Panc1 (cell line): ENCODE results near the gene CNTN5. TPM values are rescaled to one million over a fixed set of nuclear protein-coding genes. Genes with fewer than 3 reads are reported as not detected.

Experiments
- ATAC-seq: fragments of 200-7000 bp; cut with Tn5 transposase; 2 replicates; pipeline ENCODE4 v1.9.1; 2020; ENCODE audit warnings: mild to moderate bottlenecking, moderate library complexity
- Bru-seq: library from RNA; stranded (reverse); fragments of 400-500 nt; gene quantifications from one replicate; lab custom pipeline; 2021; lab: Mats Ljungman, UMichigan
- BruChase-seq, 2 experiments: library from RNA; stranded (reverse); fragments of 400-500 nt; gene quantifications; one replicate each; lab custom pipeline; 2021; lab: Mats Ljungman, UMichigan
- BruUV-seq: library from RNA; stranded (reverse); fragments of 400-500 nt; replicated peaks from 2 replicates; lab custom pipeline; 2021; lab: Mats Ljungman, UMichigan
- CTCF ChIA-PET: fragments of 300-600 bp; sonication (Branson Sonifier 250); formaldehyde crosslinking; loops from one replicate; lab custom pipeline; 2022; ENCODE audit warnings: antibody characterized with exemption; lab: Charles Lee
- POLR2A ChIA-PET: fragments of 300-600 bp; sonication (Branson Sonifier 250); formaldehyde crosslinking; loops from one replicate; lab custom pipeline; 2022; ENCODE audit warnings: antibody characterized with exemption; lab: Charles Lee
- DNase-seq: peaks from one replicate; pipeline ENCODE4 v3.0.0-alpha.2; 2010; ENCODE audit warnings: low read depth, low spot score
- H3K27ac ChIP-seq: 2 replicates; pipeline ENCODE4 v1.5.1; 2011; ENCODE audit warnings: mild to moderate bottlenecking, low read length, inconsistent platforms
- H3K27me3 ChIP-seq: fragments of 200-500 bp; sonication (Bioruptor generic); 2 replicates; pipeline ENCODE4 v1.6.0; 2014; ENCODE audit warnings: low read length, inconsistent platforms; ENCODE audit not compliant: control insufficient read depth, insufficient read depth
- H3K36me3 ChIP-seq: fragments of 200-500 bp; sonication (Bioruptor generic); 2 replicates; pipeline ENCODE4 v1.5.1; 2014; ENCODE audit warnings: inconsistent platforms, mild to moderate bottlenecking, low read length, moderate library complexity; ENCODE audit not compliant: control insufficient read depth, insufficient read depth
- H3K4me1 ChIP-seq: 2 replicates; pipeline ENCODE4 v1.5.1; 2011; ENCODE audit warnings: inconsistent platforms, mild to moderate bottlenecking, low read length, moderate library complexity; ENCODE audit not compliant: control insufficient read depth, insufficient read depth
- H3K4me3 ChIP-seq, 2 experiments: 2 replicates each; pipeline ENCODE4 v1.5.1; 2011 to 2012; ENCODE audit warnings: low read depth in 2 of 2, low read length in 2 of 2, mild to moderate bottlenecking in 2 of 2, inconsistent platforms in 1 of 2, moderate library complexity in 1 of 2
- H3K9me3 ChIP-seq: fragments of 200-500 bp; sonication (Bioruptor generic); 2 replicates; pipeline ENCODE4 v1.5.1; 2014; ENCODE audit warnings: low read depth, mild to moderate bottlenecking, inconsistent platforms, low read length, moderate library complexity; ENCODE audit not compliant: control insufficient read depth, insufficient read depth
- POLR2AphosphoS5 ChIP-seq: IDR thresholded peaks from 2 replicates; pipeline ENCODE4 v1.6.1; 2012; ENCODE audit warnings: mild to moderate bottlenecking, low read depth, low read length, moderate library complexity
- SIN3A ChIP-seq: IDR thresholded peaks from 2 replicates; pipeline ENCODE4 v1.6.1; 2012; ENCODE audit warnings: low read depth, mild to moderate bottlenecking, low read length, moderate library complexity, borderline replicate concordance; ENCODE audit not compliant: insufficient read depth
- TCF7L2 ChIP-seq: IDR thresholded peaks from 2 replicates; pipeline ENCODE4 v1.6.1; 2011; ENCODE audit warnings: mild to moderate bottlenecking, low read depth, low read length, inconsistent platforms
- in situ Hi-C: cut with HindIII; loops from 2 replicates; pipeline ENCODE4 v1.10.0; 2016; ENCODE audit warnings: low sequenced_read_pairs, low pct_unique_long_range_greater_than_20kb
- intact Hi-C: fragments of 100-400 bp; cut with micrococcal nuclease; formaldehyde crosslinking; loops from one replicate; pipeline ENCODE4 v1.10.0; 2022; ENCODE audit not compliant: unreplicated experiment
- long read RNA-seq: library from polyadenylated mRNA; unstranded; transcript quantifications from one replicate; pipeline ENCODE4 v2.0.0, GENCODE V29; 2021; ENCODE audit not compliant: unreplicated experiment
- polyA plus RNA-seq: library from polyadenylated mRNA; unstranded; fragments of >200 nt; gene quantifications from one replicate; pipeline ENCODE4 v1.2.1, GENCODE V29; 2012; ENCODE audit warnings: missing spikeins; ENCODE audit not compliant: insufficient read length
- total RNA-seq: library from RNA; stranded (reverse); gene quantifications from one replicate; pipeline ENCODE4 v1.2.1, GENCODE V29; 2021; ENCODE audit not compliant: unreplicated experiment
- TF ChIP-seq, protein P1 (sequence below), 2 experiments: IDR thresholded peaks; 2 replicates each; pipeline ENCODE4 v1.6.1; 2011 to 2012; ENCODE audit warnings: low read depth in 2 of 2, control low read depth in 1 of 2, low read length in 1 of 2, mild to moderate bottlenecking in 1 of 2, moderate library complexity in 1 of 2; ENCODE audit not compliant: insufficient read depth in 1 of 2
- TF ChIP-seq, protein P2 (sequence below): fragments of 450-650 bp; IDR thresholded peaks from 2 replicates; pipeline ENCODE4 v1.5.1; 2017; ENCODE audit warnings: mild to moderate bottlenecking

The CNTN5 gene
- total RNA-seq = not detected
- not detected for polyA plus RNA-seq
- percentile 6 among the genes with signal in this experiment for Bru-seq, nascent RNA
- percentile 6 among the genes with signal in this experiment for BruChase-seq, experiment 1, labeled RNA remaining after a 2-hour chase
- percentile 5 among the genes with signal in this experiment for BruChase-seq, experiment 2, labeled RNA remaining after a 6-hour chase
- long read RNA-seq = 0 reads

DNA sequence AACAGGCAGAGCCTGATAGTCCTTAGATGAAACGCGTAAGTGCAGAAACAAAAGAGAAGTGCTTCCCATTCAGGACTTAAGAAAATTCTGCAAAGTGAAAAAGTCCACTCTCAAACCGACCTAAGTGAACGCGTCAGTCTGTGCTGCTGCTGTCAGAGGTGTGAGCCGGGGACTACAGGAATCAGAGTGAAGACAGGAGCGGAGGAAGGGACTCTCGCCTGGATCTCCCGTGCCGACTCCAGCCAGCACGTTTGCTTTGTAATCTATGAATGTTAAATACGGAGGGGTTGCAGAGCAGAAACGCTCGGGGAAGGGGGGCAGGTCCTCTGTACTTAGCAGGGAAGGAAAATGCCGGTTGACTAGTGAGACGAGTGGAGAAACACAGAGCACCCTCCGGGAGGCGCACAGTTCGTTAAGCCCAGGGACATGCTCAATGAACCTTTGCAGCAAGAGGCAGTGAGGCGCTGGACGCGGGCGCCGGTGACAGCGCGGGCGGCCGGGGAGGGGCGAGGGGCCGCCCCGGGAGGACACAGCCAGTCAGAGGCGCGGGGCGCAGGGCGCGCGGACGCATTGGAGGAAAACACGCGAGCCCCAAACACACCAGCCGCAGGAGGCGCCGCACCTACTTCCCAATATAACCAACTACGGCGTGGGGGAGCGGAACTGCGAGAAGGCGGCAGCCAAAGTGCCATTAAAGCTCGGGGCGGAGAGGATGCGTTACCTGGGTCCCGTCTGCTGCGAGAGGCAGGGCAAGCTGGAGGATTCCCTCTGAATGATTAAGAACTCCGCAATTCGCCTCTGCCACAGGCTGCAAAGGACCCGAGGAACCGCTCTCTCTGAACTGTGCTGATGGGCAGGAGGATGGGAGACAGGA, at the start of gene CNTN5:
Gene CNTN5, plus strand, starts transcription at position 598 of the 874 bp plus-strand sequence.
- ChIA-PET CTCF (no interaction called here), POLR2A (no interaction called here)
- no peaks in the 10 kb centered on the region for H3K36me3 ChIP-seq
- ATAC-seq = peak; percentile 91
- no peak within 1 kb of the TSS for H3K27ac ChIP-seq
- in situ Hi-C loops = no loop called here
- peak within 1 kb of the TSS; percentile 37 to 47 for H3K4me3 ChIP-seq
- TF ChIP-seq, protein P1, sequence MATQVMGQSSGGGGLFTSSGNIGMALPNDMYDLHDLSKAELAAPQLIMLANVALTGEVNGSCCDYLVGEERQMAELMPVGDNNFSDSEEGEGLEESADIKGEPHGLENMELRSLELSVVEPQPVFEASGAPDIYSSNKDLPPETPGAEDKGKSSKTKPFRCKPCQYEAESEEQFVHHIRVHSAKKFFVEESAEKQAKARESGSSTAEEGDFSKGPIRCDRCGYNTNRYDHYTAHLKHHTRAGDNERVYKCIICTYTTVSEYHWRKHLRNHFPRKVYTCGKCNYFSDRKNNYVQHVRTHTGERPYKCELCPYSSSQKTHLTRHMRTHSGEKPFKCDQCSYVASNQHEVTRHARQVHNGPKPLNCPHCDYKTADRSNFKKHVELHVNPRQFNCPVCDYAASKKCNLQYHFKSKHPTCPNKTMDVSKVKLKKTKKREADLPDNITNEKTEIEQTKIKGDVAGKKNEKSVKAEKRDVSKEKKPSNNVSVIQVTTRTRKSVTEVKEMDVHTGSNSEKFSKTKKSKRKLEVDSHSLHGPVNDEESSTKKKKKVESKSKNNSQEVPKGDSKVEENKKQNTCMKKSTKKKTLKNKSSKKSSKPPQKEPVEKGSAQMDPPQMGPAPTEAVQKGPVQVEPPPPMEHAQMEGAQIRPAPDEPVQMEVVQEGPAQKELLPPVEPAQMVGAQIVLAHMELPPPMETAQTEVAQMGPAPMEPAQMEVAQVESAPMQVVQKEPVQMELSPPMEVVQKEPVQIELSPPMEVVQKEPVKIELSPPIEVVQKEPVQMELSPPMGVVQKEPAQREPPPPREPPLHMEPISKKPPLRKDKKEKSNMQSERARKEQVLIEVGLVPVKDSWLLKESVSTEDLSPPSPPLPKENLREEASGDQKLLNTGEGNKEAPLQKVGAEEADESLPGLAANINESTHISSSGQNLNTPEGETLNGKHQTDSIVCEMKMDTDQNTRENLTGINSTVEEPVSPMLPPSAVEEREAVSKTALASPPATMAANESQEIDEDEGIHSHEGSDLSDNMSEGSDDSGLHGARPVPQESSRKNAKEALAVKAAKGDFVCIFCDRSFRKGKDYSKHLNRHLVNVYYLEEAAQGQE (IDR thresholded peaks at IDR 0.05; ENCODE audit: insufficient read depth in 1 of 2, low read depth in 2 of 2, low read length in 1 of 2) = no peak
- TF ChIP-seq, protein P2, sequence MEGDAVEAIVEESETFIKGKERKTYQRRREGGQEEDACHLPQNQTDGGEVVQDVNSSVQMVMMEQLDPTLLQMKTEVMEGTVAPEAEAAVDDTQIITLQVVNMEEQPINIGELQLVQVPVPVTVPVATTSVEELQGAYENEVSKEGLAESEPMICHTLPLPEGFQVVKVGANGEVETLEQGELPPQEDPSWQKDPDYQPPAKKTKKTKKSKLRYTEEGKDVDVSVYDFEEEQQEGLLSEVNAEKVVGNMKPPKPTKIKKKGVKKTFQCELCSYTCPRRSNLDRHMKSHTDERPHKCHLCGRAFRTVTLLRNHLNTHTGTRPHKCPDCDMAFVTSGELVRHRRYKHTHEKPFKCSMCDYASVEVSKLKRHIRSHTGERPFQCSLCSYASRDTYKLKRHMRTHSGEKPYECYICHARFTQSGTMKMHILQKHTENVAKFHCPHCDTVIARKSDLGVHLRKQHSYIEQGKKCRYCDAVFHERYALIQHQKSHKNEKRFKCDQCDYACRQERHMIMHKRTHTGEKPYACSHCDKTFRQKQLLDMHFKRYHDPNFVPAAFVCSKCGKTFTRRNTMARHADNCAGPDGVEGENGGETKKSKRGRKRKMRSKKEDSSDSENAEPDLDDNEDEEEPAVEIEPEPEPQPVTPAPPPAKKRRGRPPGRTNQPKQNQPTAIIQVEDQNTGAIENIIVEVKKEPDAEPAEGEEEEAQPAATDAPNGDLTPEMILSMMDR = peak; percentile 28
- H3K9me3 ChIP-seq = no peaks in the 10 kb centered on the region
- no peaks in the 10 kb centered on the region for H3K4me1 ChIP-seq
- intact Hi-C loops = loop anchor here (1.0 kb wide), 1 partner anchor 719 kb away; no protein-coding TSS in a partner anchor
- BruUV-seq = no TSS peak
- peaks cover 44% of the 10 kb centered on the region for H3K27me3 ChIP-seq
- no peak for DNase-seq

DNA sequence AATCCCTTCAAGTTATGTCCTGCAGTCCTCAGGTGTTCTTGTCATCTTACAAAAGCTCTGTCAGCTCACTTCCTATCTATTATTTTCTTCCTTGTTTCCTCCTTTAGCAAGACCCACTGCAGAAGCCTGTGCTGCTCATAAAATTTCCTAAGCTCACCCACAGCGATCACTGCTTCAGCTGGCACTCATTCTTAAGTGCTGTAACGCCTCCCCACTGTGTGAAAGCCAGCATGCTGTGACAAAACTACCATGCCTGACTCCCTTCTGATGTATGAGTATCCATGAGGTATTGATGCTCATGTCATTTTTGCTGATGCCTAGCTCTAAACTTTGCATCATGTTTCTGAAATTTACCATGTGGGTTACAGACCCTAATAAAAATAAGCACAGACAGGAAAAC, 41.5 kb upstream of the CNTN5 start:
- Histone ChIP-seq H3K27me3 (no peaks in the 10 kb centered on the region), H3K36me3 (no peaks in the 10 kb centered on the region), H3K9me3 (0 out of 2 replicates have a peak, but pooled peaks cover 3% of the 10 kb centered on the region), H3K27ac (no peak overlapping the region), H3K4me3 (no peak overlapping the region), H3K4me1 (no peaks in the 10 kb centered on the region)
- in situ Hi-C loops (no loop called here), intact Hi-C loops (no loop called here)
- DNase-seq = no peak
- ChIA-PET CTCF (no interaction called here), POLR2A (no interaction called here)
- ATAC-seq = no peak
- no TSS peak for BruUV-seq
- TF ChIP-seq POLR2AphosphoS5 (no peak), SIN3A (no peak), TCF7L2 (no peak)
- TF ChIP-seq, protein P1 (IDR thresholded peaks at IDR 0.05; ENCODE audit: insufficient read depth in 1 of 2, low read depth in 2 of 2, low read length in 1 of 2) = no peak
- TF ChIP-seq, protein P2 = no peak
